GM12865 (cell line): Measurements from ENCODE around the gene PSMC3.

Experiments used
- DNase-seq: peaks from one replicate; pipeline ENCODE4 v3.0.0; 2010; ENCODE audit warnings: low read depth
- H3K4me3 ChIP-seq: 2 replicates; pipeline ENCODE4 v1.5.1; 2011; ENCODE audit warnings: mild to moderate bottlenecking, low read depth, low read length, control low read depth
- TF ChIP-seq, protein P1 (sequence below): IDR thresholded peaks from 2 replicates; pipeline ENCODE4 v1.5.1; 2011; ENCODE audit warnings: low read length, control low read depth, low read depth, inconsistent platforms; ENCODE audit not compliant: insufficient read depth; ENCODE audit errors: missing control alignments

Gene PSMC3

DNA sequence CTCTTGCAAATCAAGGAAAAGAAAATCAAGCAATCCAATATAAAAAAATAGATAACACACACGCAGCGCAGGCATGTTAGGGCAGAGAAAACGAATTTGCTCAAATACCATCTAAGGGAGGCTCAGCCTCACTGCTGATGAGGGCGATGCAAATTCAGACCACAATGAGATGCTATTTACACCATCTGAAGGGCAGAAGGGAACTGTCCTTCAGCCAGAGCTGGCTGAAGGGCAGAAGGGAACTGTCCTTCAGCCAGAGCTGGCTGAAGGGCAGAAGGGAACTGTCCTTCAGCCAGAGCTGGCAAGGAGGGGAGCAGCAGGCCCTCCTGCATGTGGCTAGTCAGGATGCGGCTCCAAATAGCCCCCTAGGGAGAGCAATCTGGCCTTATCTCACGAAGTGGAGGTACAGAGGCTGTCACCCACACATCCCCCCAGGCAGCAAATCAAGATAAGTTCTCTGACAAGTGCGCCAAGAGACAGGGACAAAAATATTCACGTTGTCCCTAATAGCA lies 25.4 kb downstream of the PSMC3 start:
- peak overlapping the region; percentile 58 for H3K4me3 ChIP-seq
- TF ChIP-seq, protein P1, sequence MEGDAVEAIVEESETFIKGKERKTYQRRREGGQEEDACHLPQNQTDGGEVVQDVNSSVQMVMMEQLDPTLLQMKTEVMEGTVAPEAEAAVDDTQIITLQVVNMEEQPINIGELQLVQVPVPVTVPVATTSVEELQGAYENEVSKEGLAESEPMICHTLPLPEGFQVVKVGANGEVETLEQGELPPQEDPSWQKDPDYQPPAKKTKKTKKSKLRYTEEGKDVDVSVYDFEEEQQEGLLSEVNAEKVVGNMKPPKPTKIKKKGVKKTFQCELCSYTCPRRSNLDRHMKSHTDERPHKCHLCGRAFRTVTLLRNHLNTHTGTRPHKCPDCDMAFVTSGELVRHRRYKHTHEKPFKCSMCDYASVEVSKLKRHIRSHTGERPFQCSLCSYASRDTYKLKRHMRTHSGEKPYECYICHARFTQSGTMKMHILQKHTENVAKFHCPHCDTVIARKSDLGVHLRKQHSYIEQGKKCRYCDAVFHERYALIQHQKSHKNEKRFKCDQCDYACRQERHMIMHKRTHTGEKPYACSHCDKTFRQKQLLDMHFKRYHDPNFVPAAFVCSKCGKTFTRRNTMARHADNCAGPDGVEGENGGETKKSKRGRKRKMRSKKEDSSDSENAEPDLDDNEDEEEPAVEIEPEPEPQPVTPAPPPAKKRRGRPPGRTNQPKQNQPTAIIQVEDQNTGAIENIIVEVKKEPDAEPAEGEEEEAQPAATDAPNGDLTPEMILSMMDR, result no peak
- DNase-seq, result peak; percentile 71

- peak overlapping the region; percentile 78 for H3K4me3 ChIP-seq
- TF ChIP-seq, protein P1, result no peak
- DNase-seq, result peak; percentile 59
These were observed 26.1 kb downstream of the PSMC3 start for GRCh38 chr11:47399860-47400767.

GRCh38 chr11:47398551-47398950 lies 27.7 kb downstream of the PSMC3 start:
- TF ChIP-seq, protein P1, result no peak
- DNase-seq, result no peak
- H3K4me3 ChIP-seq, result no peak overlapping the region

GRCh38 chr11:47398011-47398410 lies 28.2 kb downstream of the PSMC3 start:
- no peak for DNase-seq
- TF ChIP-seq, protein P1, result no peak
- H3K4me3 ChIP-seq, result no peak overlapping the region

- TF ChIP-seq, protein P1, result no peak
- no peak for DNase-seq
- no peak overlapping the region for H3K4me3 ChIP-seq
These were observed 30.3 kb downstream of the PSMC3 start for GRCh38 chr11:47396049-47396320.

DNA sequence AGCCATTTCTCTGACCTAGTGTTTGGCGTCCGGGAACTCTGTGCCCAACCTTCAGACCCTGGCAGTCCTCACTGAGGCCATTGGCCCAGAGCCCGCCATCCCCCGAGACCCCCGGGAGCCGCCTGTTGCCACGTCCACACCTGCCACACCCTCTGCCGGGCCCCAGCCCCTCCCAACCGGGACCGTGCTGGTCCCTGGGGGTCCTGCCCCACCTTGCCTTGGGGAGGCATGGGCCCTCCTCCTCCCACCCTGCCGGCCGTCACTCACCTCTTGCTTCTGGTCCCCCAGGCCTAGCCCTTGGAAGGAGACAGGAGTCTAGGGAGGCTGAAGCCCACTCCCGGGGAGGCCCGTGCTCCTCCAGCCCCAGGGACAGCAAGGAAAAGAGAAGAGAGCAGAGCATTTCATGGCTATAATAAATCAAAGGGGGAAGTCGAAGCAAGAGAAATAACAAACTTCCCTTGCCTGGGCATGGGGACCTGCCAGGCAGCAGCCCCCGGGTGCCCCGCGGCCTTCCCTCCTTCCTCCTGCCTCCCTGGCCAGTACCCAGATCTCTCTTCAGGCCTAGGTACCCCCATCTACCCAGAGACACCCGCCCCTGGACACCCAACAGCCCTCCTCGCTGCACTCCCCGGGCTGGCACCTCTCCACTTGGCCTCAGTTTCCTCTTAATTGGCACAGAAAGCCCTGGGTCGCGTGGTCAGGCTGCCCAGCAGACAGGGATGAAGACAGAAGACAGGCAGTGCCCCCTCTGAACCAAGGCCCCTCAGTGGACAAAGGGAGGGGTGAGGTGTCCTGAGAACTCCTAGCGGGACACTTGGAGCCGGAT lies 30.8 kb downstream of the PSMC3 start:
- peak overlapping the region; percentile 58 for H3K4me3 ChIP-seq
- TF ChIP-seq, protein P1, result no peak
- no peak for DNase-seq
